Epithelial cell of proximal tubule (primary cell): Measurements from ENCODE around the gene RAB40C. TPM values are rescaled to one million over a fixed set of nuclear protein-coding genes. Genes with fewer than 3 reads are reported as not detected.

Source experiments
- DNase-seq: peaks from one replicate; pipeline ENCODE4 v3.0.0-alpha.2; 2011; ENCODE audit warnings: low read depth
- H3K4me3 ChIP-seq: 2 replicates; pipeline ENCODE4 v1.5.1; 2011; ENCODE audit warnings: low read depth, mild to moderate bottlenecking, low read length
- total RNA-seq: library from RNA; depleted of rRNA; stranded (reverse); fragments of >200 nt; gene quantifications from 2 replicates; pipeline ENCODE4 v1.2.3, GENCODE V29; 2015
- TF ChIP-seq, protein P1 (sequence below): conservative IDR thresholded peaks from 2 replicates; pipeline ENCODE4 v1.5.1; 2012; ENCODE audit warnings: low read depth, mild to moderate bottlenecking, low read length

RAB40C gene
- total RNA-seq, 1 donor from 2014 or later, result 9.9 TPM

- TF ChIP-seq, protein P1, sequence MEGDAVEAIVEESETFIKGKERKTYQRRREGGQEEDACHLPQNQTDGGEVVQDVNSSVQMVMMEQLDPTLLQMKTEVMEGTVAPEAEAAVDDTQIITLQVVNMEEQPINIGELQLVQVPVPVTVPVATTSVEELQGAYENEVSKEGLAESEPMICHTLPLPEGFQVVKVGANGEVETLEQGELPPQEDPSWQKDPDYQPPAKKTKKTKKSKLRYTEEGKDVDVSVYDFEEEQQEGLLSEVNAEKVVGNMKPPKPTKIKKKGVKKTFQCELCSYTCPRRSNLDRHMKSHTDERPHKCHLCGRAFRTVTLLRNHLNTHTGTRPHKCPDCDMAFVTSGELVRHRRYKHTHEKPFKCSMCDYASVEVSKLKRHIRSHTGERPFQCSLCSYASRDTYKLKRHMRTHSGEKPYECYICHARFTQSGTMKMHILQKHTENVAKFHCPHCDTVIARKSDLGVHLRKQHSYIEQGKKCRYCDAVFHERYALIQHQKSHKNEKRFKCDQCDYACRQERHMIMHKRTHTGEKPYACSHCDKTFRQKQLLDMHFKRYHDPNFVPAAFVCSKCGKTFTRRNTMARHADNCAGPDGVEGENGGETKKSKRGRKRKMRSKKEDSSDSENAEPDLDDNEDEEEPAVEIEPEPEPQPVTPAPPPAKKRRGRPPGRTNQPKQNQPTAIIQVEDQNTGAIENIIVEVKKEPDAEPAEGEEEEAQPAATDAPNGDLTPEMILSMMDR, result no peak
- no peak overlapping the region for H3K4me3 ChIP-seq
- no peak for DNase-seq
These were observed 84.5 kb downstream of the RAB40C start for GRCh38 chr16:674214-674881.

- peak within 1 kb of the TSS; percentile 57 for H3K4me3 ChIP-seq
- TF ChIP-seq, protein P1, result no peak
- no peak for DNase-seq
These were observed 85.4 kb downstream of the RAB40C start, which contains the start of gene RHBDL1 for GRCh38 chr16:674968-675883. Gene RHBDL1, plus strand, starts transcription at chr16:675671. Its CDS starts 120 bp downstream, at chr16:675791.

GRCh38 chr16:675884-676564 is 86.2 kb downstream of the RAB40C start:
- H3K4me3 ChIP-seq, result peak overlapping the region; percentile 57
- TF ChIP-seq, protein P1, result no peak
- DNase-seq, result no peak

GRCh38 chr16:676565-676902 is 86.7 kb downstream of the RAB40C start:
- TF ChIP-seq, protein P1, result no peak
- no peak overlapping the region for H3K4me3 ChIP-seq

GRCh38 chr16:676913-677312 is 87.0 kb downstream of the RAB40C start:
- no peak for DNase-seq
- TF ChIP-seq, protein P1, result no peak
- no peak overlapping the region for H3K4me3 ChIP-seq

More at GRCh38 chr16:676565-676902, 86.7 kb downstream of the RAB40C start:
- DNase-seq, result no peak

DNA sequence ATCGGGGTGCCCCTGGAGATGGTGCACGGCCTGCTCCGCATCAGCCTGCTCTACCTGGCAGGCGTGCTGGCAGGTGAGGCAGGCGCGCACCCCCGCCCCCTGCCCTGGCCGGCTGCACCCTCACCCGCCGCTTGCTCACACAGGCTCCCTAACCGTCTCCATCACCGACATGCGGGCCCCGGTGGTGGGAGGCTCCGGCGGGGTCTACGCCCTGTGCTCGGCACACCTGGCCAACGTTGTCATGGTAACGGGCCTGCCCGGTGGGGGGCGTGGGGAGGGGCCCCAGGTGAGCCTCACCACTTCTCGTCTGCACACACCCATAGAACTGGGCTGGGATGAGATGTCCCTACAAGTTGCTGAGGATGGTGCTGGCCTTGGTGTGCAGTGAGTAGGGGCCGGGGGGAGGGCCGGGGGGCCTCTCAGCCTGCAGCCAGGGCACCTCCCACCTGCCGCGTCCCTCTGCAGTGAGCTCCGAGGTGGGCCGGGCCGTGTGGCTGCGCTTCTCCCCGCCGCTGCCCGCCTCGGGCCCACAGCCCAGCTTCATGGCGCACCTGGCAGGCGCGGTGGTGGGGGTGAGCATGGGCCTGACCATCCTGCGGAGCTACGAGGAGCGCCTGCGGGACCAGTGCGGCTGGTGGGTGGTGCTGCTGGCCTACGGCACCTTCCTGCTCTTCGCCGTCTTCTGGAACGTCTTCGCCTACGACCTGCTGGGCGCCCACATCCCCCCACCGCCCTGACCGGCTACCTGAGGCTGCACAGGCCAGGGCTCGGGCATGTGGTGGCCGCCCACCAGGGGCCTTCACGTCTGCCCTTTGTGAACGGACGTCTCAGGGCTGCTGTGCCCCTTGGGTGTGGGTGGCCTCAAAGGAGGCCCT is 87.7 kb downstream of the RAB40C start:
- H3K4me3 ChIP-seq, result no peak overlapping the region
- DNase-seq, result no peak
- TF ChIP-seq, protein P1, result no peak
